Measurements from ENCODE around the gene IL2RA. TPM values are rescaled to one million over a fixed set of nuclear protein-coding genes. Genes with fewer than 3 reads are reported as not detected.

IL2RA gene
- total and polyA plus RNA-seq, 4 donors: 0.33 to 4.2 (median 3.3) TPM

- intact Hi-C loops (cut with DNase I): loop anchor here (2.0 to 10.0 kb wide), 2 partner anchors 31 to 83 kb away; partner anchors contain the start of gene FBH1 (in 1 of the 2)
- DNase-seq: peak; percentile 90 to 94
- ATAC-seq (ENCODE audit: low FRiP score): peak; percentile 83
- 0% methylated on average over 61 to 80 of the region's 80 CpGs for WGBS, 2 donors
- Histone ChIP-seq H3K9me3 (ENCODE audit: control insufficient read depth, low read length) (no peaks in the 10 kb centered on the region), H3K36me3 (ENCODE audit: control insufficient read depth in 1 of 2, insufficient read depth in 2 of 2, low read length in 1 of 2) (no peaks in the 10 kb centered on the region), H3K4me1 (ENCODE audit: control insufficient read depth in 1 of 2, insufficient read depth in 2 of 2, low read length in 2 of 2) (no peaks in the 10 kb centered on the region), H3K27me3 (ENCODE audit: control insufficient read depth in 1 of 2, insufficient read depth in 2 of 2, low read length in 1 of 2) (no peaks in the 10 kb centered on the region), H3K27ac (ENCODE audit: low read depth in 1 of 2, low read length in 2 of 2) (peak within 1 kb of the TSS; percentile 34 to 40), H3K4me3 (ENCODE audit: low read length in 2 of 2) (peak within 1 kb of the TSS; percentile 81 to 84)
Observed at GRCh38 chr10:5977471-5978229, 84.5 kb downstream of the IL2RA start, which contains the start of gene IL15RA. IL15RA (minus strand) TSS chr10:5977543; CDS start chr10:5977492, 51 bp downstream.

- DNase-seq (peak; percentile 67 to 84), ATAC-seq (ENCODE audit: low FRiP score) (peak; percentile 78)
- no peaks in the 10 kb centered on the region for H3K36me3 ChIP-seq (ENCODE audit: control insufficient read depth in 1 of 2, insufficient read depth in 2 of 2, low read length in 1 of 2)
- H3K4me3 ChIP-seq (ENCODE audit: low read length in 2 of 2): peak overlapping the region; percentile 81 to 84
- 1 to 2% methylated on average over 71 to 82 of the region's 82 CpGs for WGBS, 2 donors
- H3K27me3 ChIP-seq (ENCODE audit: control insufficient read depth in 1 of 2, insufficient read depth in 2 of 2, low read length in 1 of 2): no peaks in the 10 kb centered on the region
- peaks cover 0 to 2% of the 10 kb centered on the region in 2 donors for H3K4me1 ChIP-seq (ENCODE audit: control insufficient read depth in 1 of 2, insufficient read depth in 2 of 2, low read length in 2 of 2)
- intact Hi-C loops (cut with DNase I): loop anchor here (2.0 to 10.0 kb wide), 2 partner anchors 30 to 82 kb away; partner anchors contain the start of gene FBH1 (in 1 of the 2)
- H3K9me3 ChIP-seq (ENCODE audit: control insufficient read depth, low read length): no peaks in the 10 kb centered on the region
- peak overlapping the region; percentile 34 to 40 for H3K27ac ChIP-seq (ENCODE audit: low read depth in 1 of 2, low read length in 2 of 2)
Observed at GRCh38 chr10:5976512-5977470, 85.4 kb downstream of the IL2RA start.

DNA sequence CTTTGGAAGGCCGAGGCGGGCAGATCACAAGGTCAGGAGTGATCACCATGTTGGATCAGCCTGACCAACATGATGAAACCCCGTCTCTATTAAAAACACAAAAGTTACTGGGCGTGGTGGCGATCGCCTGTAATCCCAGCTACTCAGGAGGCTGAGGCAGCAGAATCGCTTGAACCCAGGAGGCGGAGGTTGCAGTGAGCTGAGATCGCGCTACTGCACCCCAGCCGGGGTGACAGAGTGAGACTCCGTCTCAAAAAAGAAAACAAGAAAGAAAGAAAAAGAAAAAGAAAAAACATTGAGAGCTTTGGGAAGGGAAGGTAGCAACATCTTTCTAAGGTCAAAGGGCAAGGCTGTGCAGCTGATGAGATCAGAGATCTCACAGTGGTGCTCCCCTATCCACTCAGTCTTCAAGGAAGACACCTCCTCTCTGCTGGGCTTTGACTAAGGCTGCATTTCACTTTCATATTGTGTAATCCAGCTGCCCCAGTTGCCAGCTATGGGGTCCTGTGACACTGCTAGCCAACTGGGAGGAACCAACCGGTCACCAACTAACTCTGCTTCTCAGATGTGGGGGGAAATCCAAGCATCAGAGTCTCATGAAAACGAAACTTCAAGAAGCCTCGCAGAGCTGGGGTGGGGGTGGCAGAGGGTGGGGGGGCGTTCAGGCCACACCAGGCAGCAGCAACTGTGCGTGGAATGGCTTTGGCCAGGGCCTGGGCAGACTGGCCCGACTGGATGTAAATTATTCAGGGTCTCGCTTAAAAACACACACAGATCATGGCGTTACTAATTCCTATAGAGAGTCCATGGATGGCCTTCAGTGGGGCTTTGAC lies 86.3 kb downstream of the IL2RA start:
- intact Hi-C loops (cut with DNase I): loop anchor here (2.0 to 10.0 kb wide), 2 partner anchors 29 to 81 kb away; partner anchors contain the start of gene FBH1 (in 1 of the 2)
- H3K4me1 ChIP-seq (ENCODE audit: control insufficient read depth in 1 of 2, insufficient read depth in 2 of 2, low read length in 2 of 2): peaks cover 0 to 4% of the 10 kb centered on the region in 2 donors

GRCh38 chr10:5973069-5973468 lies 89.1 kb downstream of the IL2RA start:
- no peaks in the 10 kb centered on the region for H3K36me3 ChIP-seq (ENCODE audit: control insufficient read depth in 1 of 2, insufficient read depth in 2 of 2, low read length in 1 of 2)
- intact Hi-C loops (cut with DNase I): loop anchor here in 1 of 2 donors (10.0 kb wide), 1 partner anchor 78 kb away; the partner anchor contains the start of gene FBH1
- H3K4me3 ChIP-seq (ENCODE audit: low read length in 2 of 2): no peak overlapping the region
- DNase-seq (no peak), ATAC-seq (ENCODE audit: low FRiP score) (no peak)
- no peaks in the 10 kb centered on the region for H3K27me3 ChIP-seq (ENCODE audit: control insufficient read depth in 1 of 2, insufficient read depth in 2 of 2, low read length in 1 of 2)
- no peak overlapping the region for H3K27ac ChIP-seq (ENCODE audit: low read depth in 1 of 2, low read length in 2 of 2)
- no peaks in the 10 kb centered on the region for H3K9me3 ChIP-seq (ENCODE audit: control insufficient read depth, low read length)
- 74 to 98% methylated on average over 4 of the region's 4 CpGs for WGBS, 2 donors
- peaks cover 0 to 4% of the 10 kb centered on the region in 2 donors for H3K4me1 ChIP-seq (ENCODE audit: control insufficient read depth in 1 of 2, insufficient read depth in 2 of 2, low read length in 2 of 2)

More for the DNA sequence above, 86.3 kb downstream of the IL2RA start:
- 69 to 77% methylated on average over 20 of the region's 20 CpGs for WGBS, 2 donors
- Histone ChIP-seq H3K27me3 (ENCODE audit: control insufficient read depth in 1 of 2, insufficient read depth in 2 of 2, low read length in 1 of 2) (no peaks in the 10 kb centered on the region), H3K4me3 (ENCODE audit: low read length in 2 of 2) (peak overlapping the region in 1 of 2 donors; percentile 81), H3K27ac (ENCODE audit: low read depth in 1 of 2, low read length in 2 of 2) (no peak overlapping the region), H3K36me3 (ENCODE audit: control insufficient read depth in 1 of 2, insufficient read depth in 2 of 2, low read length in 1 of 2) (no peaks in the 10 kb centered on the region), H3K9me3 (ENCODE audit: control insufficient read depth, low read length) (no peaks in the 10 kb centered on the region)
- peak in 1 of 2 donors; percentile 77 for DNase-seq
- ATAC-seq (ENCODE audit: low FRiP score): peak; percentile 74

GRCh38 chr10:5971886-5972285 lies 90.3 kb downstream of the IL2RA start:
- H3K9me3 ChIP-seq (ENCODE audit: control insufficient read depth, low read length): no peaks in the 10 kb centered on the region
- H3K4me1 ChIP-seq (ENCODE audit: control insufficient read depth in 1 of 2, insufficient read depth in 2 of 2, low read length in 2 of 2): peaks cover 0 to 4% of the 10 kb centered on the region in 2 donors
- 80 to 83% methylated on average over 4 of the region's 4 CpGs for WGBS, 2 donors
- no peaks in the 10 kb centered on the region for H3K27me3 ChIP-seq (ENCODE audit: control insufficient read depth in 1 of 2, insufficient read depth in 2 of 2, low read length in 1 of 2)
- H3K27ac ChIP-seq (ENCODE audit: low read depth in 1 of 2, low read length in 2 of 2): no peak overlapping the region
- intact Hi-C loops (cut with DNase I): loop anchor here in 1 of 2 donors (10.0 kb wide), 1 partner anchor 77 kb away; the partner anchor contains the start of gene FBH1
- H3K36me3 ChIP-seq (ENCODE audit: control insufficient read depth in 1 of 2, insufficient read depth in 2 of 2, low read length in 1 of 2): no peaks in the 10 kb centered on the region
- ATAC-seq (ENCODE audit: low FRiP score): no peak
- no peak for DNase-seq
- no peak overlapping the region for H3K4me3 ChIP-seq (ENCODE audit: low read length in 2 of 2)

- Histone ChIP-seq H3K27me3 (ENCODE audit: control insufficient read depth in 1 of 2, insufficient read depth in 2 of 2, low read length in 1 of 2) (no peaks in the 10 kb centered on the region), H3K4me1 (ENCODE audit: control insufficient read depth in 1 of 2, insufficient read depth in 2 of 2, low read length in 2 of 2) (peaks cover 0 to 4% of the 10 kb centered on the region in 2 donors), H3K9me3 (ENCODE audit: control insufficient read depth, low read length) (no peaks in the 10 kb centered on the region), H3K27ac (ENCODE audit: low read depth in 1 of 2, low read length in 2 of 2) (peak overlapping the region in 1 of 2 donors; percentile 51), H3K4me3 (ENCODE audit: low read length in 2 of 2) (no peak overlapping the region), H3K36me3 (ENCODE audit: control insufficient read depth in 1 of 2, insufficient read depth in 2 of 2, low read length in 1 of 2) (no peaks in the 10 kb centered on the region)
- 62 to 76% methylated on average over 8 of the region's 8 CpGs for WGBS, 2 donors
- DNase-seq (no peak), ATAC-seq (ENCODE audit: low FRiP score) (peak; percentile 51)
- intact Hi-C loops (cut with DNase I): loop anchor here in 1 of 2 donors (10.0 kb wide), 1 partner anchor 77 kb away; the partner anchor contains the start of gene FBH1
Observed at GRCh38 chr10:5971315-5971832, 90.8 kb downstream of the IL2RA start.

GRCh38 chr10:5970527-5970926 lies 91.6 kb downstream of the IL2RA start:
- Histone ChIP-seq H3K4me1 (ENCODE audit: control insufficient read depth in 1 of 2, insufficient read depth in 2 of 2, low read length in 2 of 2) (peaks cover 0 to 4% of the 10 kb centered on the region in 2 donors), H3K27me3 (ENCODE audit: control insufficient read depth in 1 of 2, insufficient read depth in 2 of 2, low read length in 1 of 2) (no peaks in the 10 kb centered on the region), H3K27ac (ENCODE audit: low read depth in 1 of 2, low read length in 2 of 2) (no peak overlapping the region), H3K9me3 (ENCODE audit: control insufficient read depth, low read length) (no peaks in the 10 kb centered on the region), H3K36me3 (ENCODE audit: control insufficient read depth in 1 of 2, insufficient read depth in 2 of 2, low read length in 1 of 2) (no peaks in the 10 kb centered on the region), H3K4me3 (ENCODE audit: low read length in 2 of 2) (no peak overlapping the region)
- intact Hi-C loops (cut with DNase I): loop anchor here in 1 of 2 donors (10.0 kb wide), 1 partner anchor 76 kb away; the partner anchor contains the start of gene FBH1
- ATAC-seq (ENCODE audit: low FRiP score) (no peak), DNase-seq (no peak)
- WGBS, 2 donors: 92 to 95% methylated on average over 3 of the region's 3 CpGs

Measured in aorta (tissue), 5 donors.